BE2C (cell line): Measurements from ENCODE around the gene NAPA.

Experiments
- DNase-seq: peaks from one replicate; pipeline ENCODE4 v3.0.0-alpha.2; 2020
- H3K27me3 ChIP-seq: fragments of 250-450 bp; sonication (Bioruptor Pico); 2 replicates; pipeline ENCODE4 v1.5.1; 2020; ENCODE audit warnings: mild to moderate bottlenecking
- H3K36me3 ChIP-seq: fragments of 250-450 bp; sonication (Bioruptor Pico); 2 replicates; pipeline ENCODE4 v1.5.1; 2020; ENCODE audit warnings: mild to moderate bottlenecking
- H3K4me1 ChIP-seq: fragments of 250-450 bp; sonication (Bioruptor Pico); 2 replicates; pipeline ENCODE4 v1.5.1; 2020
- H3K4me3 ChIP-seq: 2 replicates; pipeline ENCODE4 v1.5.1; 2011; ENCODE audit warnings: low read depth, low read length
- H3K9me3 ChIP-seq: fragments of 250-450 bp; sonication (Bioruptor Pico); 2 replicates; pipeline ENCODE4 v1.5.1; 2020
- TF ChIP-seq, protein P1 (sequence below): IDR thresholded peaks from 2 replicates; pipeline ENCODE4 v1.5.1; 2012; ENCODE audit warnings: mild to moderate bottlenecking, low read depth, low read length

The NAPA gene

GRCh38 chr19:47445937-47446402 is 68.9 kb downstream of the NAPA start:
- no peaks in the 10 kb centered on the region for H3K36me3 ChIP-seq
- TF ChIP-seq, protein P1, sequence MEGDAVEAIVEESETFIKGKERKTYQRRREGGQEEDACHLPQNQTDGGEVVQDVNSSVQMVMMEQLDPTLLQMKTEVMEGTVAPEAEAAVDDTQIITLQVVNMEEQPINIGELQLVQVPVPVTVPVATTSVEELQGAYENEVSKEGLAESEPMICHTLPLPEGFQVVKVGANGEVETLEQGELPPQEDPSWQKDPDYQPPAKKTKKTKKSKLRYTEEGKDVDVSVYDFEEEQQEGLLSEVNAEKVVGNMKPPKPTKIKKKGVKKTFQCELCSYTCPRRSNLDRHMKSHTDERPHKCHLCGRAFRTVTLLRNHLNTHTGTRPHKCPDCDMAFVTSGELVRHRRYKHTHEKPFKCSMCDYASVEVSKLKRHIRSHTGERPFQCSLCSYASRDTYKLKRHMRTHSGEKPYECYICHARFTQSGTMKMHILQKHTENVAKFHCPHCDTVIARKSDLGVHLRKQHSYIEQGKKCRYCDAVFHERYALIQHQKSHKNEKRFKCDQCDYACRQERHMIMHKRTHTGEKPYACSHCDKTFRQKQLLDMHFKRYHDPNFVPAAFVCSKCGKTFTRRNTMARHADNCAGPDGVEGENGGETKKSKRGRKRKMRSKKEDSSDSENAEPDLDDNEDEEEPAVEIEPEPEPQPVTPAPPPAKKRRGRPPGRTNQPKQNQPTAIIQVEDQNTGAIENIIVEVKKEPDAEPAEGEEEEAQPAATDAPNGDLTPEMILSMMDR, result no peak
- peak; percentile 85 for DNase-seq
- H3K4me1 ChIP-seq, result peaks cover 10% of the 10 kb centered on the region
- H3K9me3 ChIP-seq, result peaks cover 5% of the 10 kb centered on the region
- H3K27me3 ChIP-seq, result peaks cover 3% of the 10 kb centered on the region; the same call in 1 of the 2 replicates
- H3K4me3 ChIP-seq, result peak overlapping the region; percentile 58

DNA sequence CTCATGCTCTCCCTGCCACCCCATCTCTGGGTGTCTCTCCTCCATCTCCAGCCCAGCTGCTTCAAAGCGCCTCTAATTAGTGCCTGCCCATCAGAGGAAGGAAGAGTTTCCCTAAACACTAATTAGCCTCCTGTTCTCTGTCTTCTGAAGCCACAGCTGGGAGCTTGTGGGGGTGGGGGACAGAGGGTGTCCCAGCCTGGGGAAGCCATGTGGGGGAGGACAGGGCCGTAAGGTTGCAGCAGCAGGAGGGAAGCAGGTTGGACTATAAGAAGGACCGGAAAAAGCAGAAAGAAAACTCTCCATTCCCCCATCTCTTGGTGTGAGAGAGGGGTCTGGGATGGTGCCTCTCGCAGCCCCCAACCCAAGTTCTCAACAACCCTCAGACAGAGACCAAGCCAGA is 69.3 kb downstream of the NAPA start:
- no peak for DNase-seq
- TF ChIP-seq, protein P1, result no peak
- Histone ChIP-seq H3K4me1 (peaks cover 10% of the 10 kb centered on the region), H3K9me3 (peaks cover 5% of the 10 kb centered on the region), H3K36me3 (no peaks in the 10 kb centered on the region), H3K4me3 (peak overlapping the region; percentile 58), H3K27me3 (peaks cover 3% of the 10 kb centered on the region; the same call in 1 of the 2 replicates)

- peaks cover 3% of the 10 kb centered on the region; the same call in 1 of the 2 replicates for H3K27me3 ChIP-seq
- TF ChIP-seq, protein P1, result no peak
- DNase-seq, result peak; percentile 57
Measured at GRCh38 chr19:47444388-47444821, 70.5 kb downstream of the NAPA start.

GRCh38 chr19:47443331-47443730 is 71.5 kb downstream of the NAPA start:
- no peaks in the 10 kb centered on the region for H3K36me3 ChIP-seq
- H3K9me3 ChIP-seq, result peaks cover 5% of the 10 kb centered on the region
- peaks cover 10% of the 10 kb centered on the region for H3K4me1 ChIP-seq
- H3K27me3 ChIP-seq, result peaks cover 3% of the 10 kb centered on the region; the same call in 1 of the 2 replicates
- no peak overlapping the region for H3K4me3 ChIP-seq
- TF ChIP-seq, protein P1, result no peak
- no peak for DNase-seq

More at GRCh38 chr19:47444388-47444821, 70.5 kb downstream of the NAPA start:
- Histone ChIP-seq H3K4me3 (no peak overlapping the region), H3K9me3 (peaks cover 5% of the 10 kb centered on the region), H3K4me1 (peaks cover 10% of the 10 kb centered on the region), H3K36me3 (no peaks in the 10 kb centered on the region)

DNA sequence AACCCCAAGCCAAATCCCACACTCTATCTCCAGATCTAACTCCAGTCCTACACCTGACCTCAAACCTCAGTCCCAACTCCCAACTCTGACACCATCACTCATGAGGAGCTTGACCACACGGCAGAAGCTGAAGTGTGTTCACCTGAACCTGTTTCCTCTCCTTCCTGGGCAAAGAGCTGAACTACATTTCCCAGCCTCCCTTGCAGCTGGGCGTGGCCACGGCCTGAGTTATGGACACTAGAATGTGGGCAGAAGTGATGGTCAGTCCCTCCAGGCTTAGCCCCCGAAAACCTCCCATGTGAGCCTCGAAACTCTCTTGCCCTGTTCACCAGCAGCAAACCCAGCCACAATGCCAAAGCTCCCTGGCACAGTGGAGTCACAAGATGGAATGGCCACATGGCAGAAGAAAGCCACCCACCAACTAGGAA is 76.1 kb downstream of the NAPA start:
- TF ChIP-seq, protein P1, result no peak
- Histone ChIP-seq H3K9me3 (no peaks in the 10 kb centered on the region), H3K27me3 (no peaks in the 10 kb centered on the region)

More for the DNA sequence above, 76.1 kb downstream of the NAPA start:
- no peak for DNase-seq
- H3K36me3 ChIP-seq, result no peaks in the 10 kb centered on the region
- no peak overlapping the region for H3K4me3 ChIP-seq
- no peaks in the 10 kb centered on the region for H3K4me1 ChIP-seq
